ENCODE measurements around the gene ATP13A1. TPM values are rescaled to one million over a fixed set of nuclear protein-coding genes. Genes with fewer than 3 reads are reported as not detected.
A peak's percentile ranks its signal among the peaks of the same experiment; 100 is the strongest.

Gene ATP13A1
- total RNA-seq, 4 donors from 2014 or later, result 17.4 to 130 (median 56.9) TPM

DNA sequence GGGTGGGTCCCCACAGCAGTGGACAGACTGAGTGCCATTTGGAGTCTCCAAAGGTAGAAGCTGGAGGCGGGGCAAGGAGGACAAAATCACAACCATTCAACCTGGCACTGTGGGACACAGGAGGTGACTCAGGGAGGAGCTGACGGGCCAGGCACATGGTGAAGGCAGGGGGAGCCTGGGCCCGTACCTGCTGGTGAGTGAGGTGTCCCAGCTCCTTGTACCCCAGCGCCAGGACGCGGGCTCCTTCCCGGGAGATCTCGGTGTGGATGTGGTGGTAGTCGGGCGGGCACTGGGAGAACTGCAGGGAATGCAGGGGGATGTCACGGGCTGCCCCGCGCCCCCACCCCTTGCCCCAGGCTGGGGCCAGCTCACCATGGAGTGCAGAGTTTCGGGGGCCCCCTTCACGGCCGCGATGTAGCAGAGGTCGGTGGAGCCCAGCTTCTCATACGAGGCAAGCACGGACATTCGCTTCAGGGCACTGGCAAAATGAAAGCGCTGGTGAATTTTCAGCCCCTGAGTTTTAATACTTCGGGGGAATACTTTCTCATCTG is 9.8 kb downstream of the ATP13A1 start:
- DNase-seq, result no peak
- no peaks in the 10 kb centered on the region for H3K9me3 ChIP-seq
- TF ChIP-seq CTCF (IDR thresholded peaks at IDR 0.05) (no peak), POLR2A (IDR thresholded peaks at IDR 0.05) (no peak)
- H3K27ac ChIP-seq, result no peak overlapping the region
- no peaks in the 10 kb centered on the region for H3K27me3 ChIP-seq
- no peak overlapping the region for H3K4me3 ChIP-seq
- intact Hi-C loops (cut with DNase I; ENCODE audit: low total_unique reads), result no loop called here
- H3K36me3 ChIP-seq, result no peaks in the 10 kb centered on the region
- H3K4me1 ChIP-seq, result no peaks in the 10 kb centered on the region

DNA sequence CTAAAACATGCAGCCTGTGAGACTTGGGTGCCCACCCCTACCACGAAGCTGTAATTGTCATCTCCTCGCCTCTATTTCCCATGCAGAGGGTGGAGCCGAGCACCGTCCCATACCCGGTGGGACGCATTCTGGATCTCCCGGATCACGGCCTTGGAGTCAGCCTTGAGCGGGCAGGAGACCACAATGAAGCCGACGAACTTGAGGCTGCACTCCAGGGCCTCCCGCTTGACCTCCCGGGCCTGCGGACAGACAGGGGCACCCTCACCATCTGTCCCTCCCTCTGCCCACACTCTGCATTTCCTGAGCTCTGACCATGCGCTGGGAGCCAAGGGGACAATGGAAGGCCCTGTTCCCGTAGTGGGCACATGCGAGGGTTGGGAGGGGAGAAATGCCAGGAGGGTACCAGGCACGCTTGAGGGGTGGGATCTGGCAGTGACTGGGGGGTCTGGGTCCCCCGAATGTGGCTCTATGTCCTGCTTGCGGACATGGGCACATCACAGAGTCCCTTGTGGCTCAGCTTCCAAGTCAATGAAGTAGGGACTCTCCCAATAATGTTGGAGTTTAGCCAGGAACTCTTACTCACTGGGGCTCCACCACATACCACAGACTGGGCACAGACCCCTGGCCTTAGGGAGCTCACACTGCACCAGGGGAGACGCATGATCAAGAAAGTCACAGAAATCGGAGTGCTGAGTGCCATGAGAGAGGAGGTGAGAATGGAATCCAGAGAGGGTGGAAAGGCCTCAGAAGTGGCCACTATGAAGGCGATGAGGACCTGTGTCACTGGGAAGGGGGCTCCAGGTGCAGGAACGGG is 10.8 kb downstream of the ATP13A1 start:
- no peaks in the 10 kb centered on the region for H3K27me3 ChIP-seq
- H3K4me3 ChIP-seq, result no peak overlapping the region
- H3K27ac ChIP-seq, result no peak overlapping the region
- no peak for TF ChIP-seq POLR2A (IDR thresholded peaks at IDR 0.05)
- no peaks in the 10 kb centered on the region for H3K4me1 ChIP-seq
- intact Hi-C loops (cut with DNase I; ENCODE audit: low total_unique reads), result no loop called here
- no peaks in the 10 kb centered on the region for H3K36me3 ChIP-seq
- H3K9me3 ChIP-seq, result no peaks in the 10 kb centered on the region
- DNase-seq, result peak in 1 of 2 donors; percentile 9

GRCh38 chr19:19651076-19651475 is 12.4 kb downstream of the ATP13A1 start:
- no peak for TF ChIP-seq POLR2A (IDR thresholded peaks at IDR 0.05)
- TF ChIP-seq CTCF (IDR thresholded peaks at IDR 0.05), result no peak
- H3K4me3 ChIP-seq, result no peak overlapping the region
- no peak overlapping the region for H3K27ac ChIP-seq
- DNase-seq, result peak in 1 of 2 donors; percentile 11
- H3K9me3 ChIP-seq, result no peaks in the 10 kb centered on the region
- no peaks in the 10 kb centered on the region for H3K4me1 ChIP-seq
- intact Hi-C loops (cut with DNase I; ENCODE audit: low total_unique reads), result no loop called here
- no peaks in the 10 kb centered on the region for H3K36me3 ChIP-seq
- no peaks in the 10 kb centered on the region for H3K27me3 ChIP-seq

DNA sequence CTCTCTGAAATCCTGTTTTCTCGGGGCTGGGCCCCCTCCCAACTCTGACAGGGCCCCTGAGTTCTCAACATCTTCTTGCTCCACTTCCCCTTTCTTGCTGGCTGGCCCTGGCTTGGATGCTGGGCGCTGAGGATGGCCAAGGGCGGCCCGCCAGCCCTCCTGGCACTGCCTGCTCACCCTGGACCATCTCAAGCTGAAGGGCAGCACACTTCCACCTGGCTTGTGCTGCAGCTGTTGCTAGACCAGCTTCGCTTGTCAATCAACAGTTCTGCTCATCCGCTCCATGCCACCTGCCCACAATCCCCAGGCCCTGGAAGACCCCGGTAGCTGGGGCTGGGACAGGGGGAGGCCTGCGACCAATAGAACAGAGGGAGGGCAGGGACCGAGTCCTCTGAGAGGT is 13.1 kb downstream of the ATP13A1 start:
- TF ChIP-seq CTCF (IDR thresholded peaks at IDR 0.05), result no peak
- TF ChIP-seq POLR2A (IDR thresholded peaks at IDR 0.05), result no peak
- H3K27ac ChIP-seq, result no peak overlapping the region
- no peaks in the 10 kb centered on the region for H3K36me3 ChIP-seq
- H3K9me3 ChIP-seq, result no peaks in the 10 kb centered on the region
- intact Hi-C loops (cut with DNase I; ENCODE audit: low total_unique reads), result no loop called here
- H3K4me1 ChIP-seq, result no peaks in the 10 kb centered on the region
- no peak overlapping the region for H3K4me3 ChIP-seq
- DNase-seq, result peak in 1 of 2 donors; percentile 10
- no peaks in the 10 kb centered on the region for H3K27me3 ChIP-seq

GRCh38 chr19:19649580-19649995 is 13.9 kb downstream of the ATP13A1 start:
- intact Hi-C loops (cut with DNase I; ENCODE audit: low total_unique reads), result loop anchor here (10.0 kb wide), 1 partner anchor 115 kb away; the partner anchor contains the start of gene CILP2
- Histone ChIP-seq H3K4me1 (no peaks in the 10 kb centered on the region), H3K27me3 (no peaks in the 10 kb centered on the region), H3K4me3 (no peak overlapping the region), H3K27ac (no peak overlapping the region), H3K36me3 (no peaks in the 10 kb centered on the region), H3K9me3 (no peaks in the 10 kb centered on the region)
- TF ChIP-seq POLR2A (IDR thresholded peaks at IDR 0.05) (no peak), CTCF (IDR thresholded peaks at IDR 0.05) (no peak)
- DNase-seq, result no peak
